NCI-H345 treated with DMSO at 0.1 percent for 48 hours (cell line): Measurements from ENCODE around the gene HES6.
A peak's percentile ranks its signal among the peaks of the same experiment; 100 is the strongest.

Source experiments
- DNase-seq: peaks from one replicate; lab custom pipeline; 2025; ENCODE audit not compliant: unreplicated experiment; lab: John Stamatoyannopoulos, UW

HES6 gene

DNA sequence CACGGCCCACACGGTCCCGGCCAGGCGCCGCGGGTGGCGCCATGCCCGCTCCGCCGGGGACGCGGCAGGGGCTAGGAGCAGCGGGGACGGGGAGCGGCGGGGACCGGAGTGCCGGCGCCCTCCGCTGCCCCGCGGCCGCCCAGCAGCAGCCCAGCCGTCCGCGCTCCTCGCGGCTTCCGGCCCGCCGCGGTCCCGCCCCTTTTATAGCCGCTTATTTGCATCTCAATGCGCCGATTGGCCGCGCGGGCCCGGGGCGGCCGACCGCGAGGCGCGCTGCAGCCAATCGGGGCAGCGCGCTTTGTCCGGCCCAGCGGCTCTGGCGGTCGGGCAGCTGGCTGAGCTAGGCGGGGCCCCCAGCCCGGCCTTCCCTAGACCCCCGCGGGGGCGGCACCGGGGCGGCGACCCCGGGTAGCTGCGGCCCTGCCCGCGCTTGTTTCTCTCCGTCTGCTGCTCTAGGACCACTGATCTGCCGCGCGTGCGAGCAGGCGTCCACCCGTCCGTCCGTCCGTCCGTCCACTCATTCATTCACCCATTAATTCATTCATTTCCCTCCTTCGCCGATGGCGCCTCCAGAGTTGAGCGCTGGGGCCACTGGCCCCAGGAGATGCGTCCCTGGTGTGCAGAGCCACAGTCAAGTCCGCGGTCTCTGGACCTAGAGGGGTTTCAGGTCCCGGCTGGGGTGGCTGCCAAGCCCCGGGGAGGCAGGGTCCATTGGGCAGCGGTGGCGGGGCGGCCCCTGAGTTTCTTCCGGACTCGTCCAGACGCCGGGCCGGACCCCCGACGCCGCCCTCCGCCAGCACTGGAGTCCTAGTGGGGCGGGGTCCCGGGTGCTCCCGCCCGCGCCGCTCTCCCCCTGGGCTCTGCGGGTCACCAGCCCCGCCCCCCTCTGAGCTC lies at the start of gene HES6:
HES6 (minus strand) TSS at position 176 of the 894 bp plus-strand sequence; CDS start at position 43, 133 bp downstream.
- DNase-seq: peak; percentile 87

GRCh38 chr2:238289574-238289973 lies 49.7 kb upstream of the HES6 start:
- no peak for DNase-seq

- DNase-seq: peak; percentile 95
These were observed 49.1 kb upstream of the HES6 start for GRCh38 chr2:238288650-238289573.

GRCh38 chr2:238287737-238288649 lies 48.2 kb upstream of the HES6 start, which contains the start of gene PER2:
Gene PER2, minus strand, starts transcription at chr2:238288610. Its CDS starts 10,674 bp downstream, at chr2:238277936.
- no peak for DNase-seq

DNA sequence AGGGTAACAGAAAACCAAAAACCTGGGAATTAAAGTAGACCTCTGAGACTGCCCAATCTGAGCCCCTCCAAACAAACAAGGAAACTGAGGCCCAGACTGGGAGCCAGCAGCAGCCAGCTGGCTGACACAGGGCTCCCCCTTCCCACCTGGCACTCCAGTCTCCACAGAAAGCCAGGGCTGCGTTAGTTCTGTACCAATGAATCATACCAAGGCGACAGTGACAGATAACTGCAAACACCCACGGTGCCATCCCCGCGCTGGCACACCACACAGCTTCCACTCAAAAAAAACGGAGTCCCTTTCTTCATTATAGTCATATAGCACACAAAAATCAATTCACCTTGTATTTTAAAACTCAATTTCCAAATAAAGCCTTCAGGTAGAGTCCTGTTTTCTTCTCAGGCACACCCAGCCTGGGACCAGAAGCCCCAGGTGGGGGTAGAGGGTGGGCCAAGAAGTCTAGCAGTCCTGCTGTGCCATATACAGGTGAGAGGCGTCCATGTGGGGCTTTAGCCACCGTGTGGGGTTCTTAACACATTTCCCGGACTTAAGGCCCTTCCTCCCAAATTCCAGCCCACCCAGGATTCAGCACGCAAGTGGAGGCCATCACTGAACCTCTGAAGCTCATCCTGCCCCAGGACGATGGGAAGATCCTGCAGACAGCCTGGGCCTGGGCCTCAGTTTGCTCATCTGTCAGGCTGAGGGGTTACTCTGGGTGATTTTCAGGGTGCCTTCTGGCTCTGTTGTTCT lies 47.3 kb upstream of the HES6 start:
- DNase-seq: no peak

GRCh38 chr2:238286551-238286950 lies 46.7 kb upstream of the HES6 start:
- no peak for DNase-seq

DNA sequence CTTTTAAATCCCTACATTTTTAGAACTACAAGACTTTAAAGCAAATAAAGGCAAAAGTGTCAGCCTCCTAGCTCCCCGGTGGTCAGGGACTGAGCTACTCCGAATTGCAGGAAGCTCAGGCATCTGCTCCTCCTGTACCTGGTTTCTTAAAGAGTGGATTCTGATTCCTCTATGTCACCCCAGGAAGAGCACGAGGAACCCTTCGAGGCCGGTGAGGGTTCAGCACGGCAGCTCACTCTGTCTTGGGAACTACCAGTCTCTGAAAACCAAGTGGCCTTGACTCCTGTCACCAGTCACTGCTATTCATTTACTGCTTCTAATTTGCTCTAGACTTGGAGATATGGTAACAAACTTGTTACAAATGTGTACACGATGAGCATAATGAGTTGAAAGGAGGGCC lies 46.3 kb upstream of the HES6 start:
- no peak for DNase-seq

DNA sequence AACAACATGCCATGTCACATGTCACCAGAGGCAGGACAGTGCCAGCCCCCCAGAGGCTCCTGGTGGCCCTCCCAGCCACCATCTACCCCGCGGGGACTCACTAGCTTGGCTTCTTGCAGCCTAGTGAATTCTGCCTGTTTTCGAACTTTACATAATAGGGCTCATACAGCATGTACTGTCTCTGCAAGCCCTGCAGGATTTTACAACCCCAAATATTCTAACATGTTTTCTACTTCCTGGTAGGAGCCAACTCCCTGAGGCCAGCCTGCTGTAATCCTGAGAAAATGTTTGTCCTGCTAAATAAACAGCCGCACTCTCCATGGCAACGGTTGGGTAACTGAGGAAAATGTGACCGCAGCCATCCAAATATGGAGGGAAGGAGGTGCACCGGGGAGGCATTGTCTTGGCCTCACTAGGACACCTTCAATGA lies 45.8 kb upstream of the HES6 start:
- DNase-seq: no peak

GRCh38 chr2:238284802-238285515 lies 45.1 kb upstream of the HES6 start:
- no peak for DNase-seq

- DNase-seq: no peak
These were observed 43.3 kb upstream of the HES6 start for GRCh38 chr2:238282861-238283738.

GRCh38 chr2:238281826-238282480 lies 42.1 kb upstream of the HES6 start:
- no peak for DNase-seq

DNA sequence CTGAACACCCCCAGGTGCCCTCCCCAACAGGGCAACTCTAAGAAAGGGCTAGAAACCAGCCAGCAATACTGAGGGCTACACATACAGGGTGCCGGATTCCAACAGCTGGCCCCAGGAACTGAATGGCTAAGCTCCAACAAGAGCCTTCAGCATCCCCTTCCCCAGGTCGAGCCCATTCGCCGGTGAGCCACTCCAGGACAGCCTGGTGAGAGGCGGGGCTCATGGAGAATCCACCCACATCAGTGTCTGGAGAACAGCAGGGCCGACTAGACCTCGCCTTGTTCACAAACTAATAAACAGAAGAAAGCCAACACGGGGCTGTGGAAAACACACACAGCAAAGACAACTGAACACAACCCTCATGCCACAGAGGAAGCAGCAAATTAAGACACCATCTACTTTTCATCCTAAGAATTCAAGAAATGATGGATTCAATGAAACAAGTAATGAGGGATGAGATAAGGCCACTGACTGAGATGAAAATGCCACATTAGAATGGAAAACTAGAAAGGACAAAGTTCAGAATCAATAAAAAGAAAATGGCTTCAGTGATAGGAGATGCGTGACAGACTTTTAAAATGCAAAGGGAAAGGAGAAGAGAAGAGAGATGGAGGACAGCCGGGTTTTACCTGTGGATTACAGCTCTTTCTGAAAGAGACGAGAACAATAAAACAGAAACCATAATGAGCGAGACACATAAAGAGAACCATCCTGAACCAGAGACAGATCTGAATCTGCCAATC lies 40.4 kb upstream of the HES6 start:
- DNase-seq: no peak

- DNase-seq: no peak
These were observed 39.5 kb upstream of the HES6 start for GRCh38 chr2:238279324-238279682.

- DNase-seq: no peak
These were observed 38.9 kb upstream of the HES6 start for GRCh38 chr2:238278626-238279323.

DNA sequence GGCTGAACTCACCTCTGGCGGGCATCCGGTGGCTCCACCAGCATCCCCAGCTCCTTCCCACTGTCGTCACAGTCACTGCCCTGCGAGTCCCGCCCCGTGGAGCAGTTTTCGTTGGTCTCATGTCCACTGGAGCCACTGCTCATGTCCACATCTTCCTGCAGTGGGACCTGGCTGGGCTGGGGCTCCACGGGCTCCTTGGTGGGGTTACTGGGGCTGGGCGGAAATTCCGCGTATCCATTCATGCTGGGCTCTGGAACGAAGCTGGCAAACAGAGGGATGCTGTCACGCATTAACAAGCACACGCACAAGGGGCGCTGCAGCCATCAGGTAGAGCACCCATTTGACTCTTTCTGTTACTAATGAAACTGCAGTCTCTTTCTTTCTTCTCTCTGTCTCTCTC lies 37.9 kb upstream of the HES6 start:
- no peak for DNase-seq

DNA sequence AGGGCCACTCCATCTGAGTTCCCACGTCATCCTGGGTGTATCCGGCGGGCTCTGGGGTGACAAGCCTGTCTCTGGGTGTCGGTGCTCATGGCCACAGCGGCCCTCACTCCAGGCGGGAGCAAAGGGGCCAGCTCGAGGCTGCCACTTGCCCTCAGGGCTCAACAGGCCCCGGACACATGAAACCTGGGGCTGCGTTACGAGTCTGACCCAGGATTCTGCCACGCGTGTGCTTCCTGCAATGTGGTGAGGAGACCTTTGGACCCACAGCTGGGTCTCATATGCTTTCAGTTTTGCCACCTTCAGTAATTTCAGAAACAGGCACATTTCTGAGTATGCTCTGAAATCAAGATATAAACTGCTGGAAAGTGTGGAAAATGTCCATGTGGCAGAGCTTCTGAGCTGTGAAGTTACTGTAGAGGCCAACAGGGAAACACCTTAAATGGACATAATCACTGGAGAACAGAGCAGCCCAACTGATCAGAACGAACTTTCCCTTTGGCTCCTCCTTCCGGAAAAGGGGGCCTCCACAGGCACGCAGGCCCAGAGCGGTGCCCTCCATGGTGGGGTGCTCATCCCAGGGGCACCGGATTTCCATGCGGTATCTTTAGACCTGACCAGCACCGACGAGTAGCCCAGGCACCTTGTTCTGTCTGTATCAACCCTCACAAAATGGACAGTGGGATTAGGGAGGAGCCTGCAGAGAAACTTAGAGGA lies 34.5 kb upstream of the HES6 start:
- no peak for DNase-seq
